GM08714 (cell line): ENCODE data around the gene RBFOX1.

Experiments
- H3K4me3 ChIP-seq: fragments of 200-500 bp; sonication (Bioruptor generic); 2 replicates; pipeline ENCODE4 v1.5.1; 2014; ENCODE audit warnings: mild to moderate bottlenecking, low read length, inconsistent platforms
- ZNF274 ChIP-seq: IDR thresholded peaks from 2 replicates; pipeline ENCODE4 v1.6.1; 2012; ENCODE audit warnings: mild to moderate bottlenecking, low read depth, low read length

Gene RBFOX1

GRCh38 chr16:7550096-7550495 is 217.5 kb downstream of the RBFOX1 start:
- no peak for TF ChIP-seq ZNF274
- no peak overlapping the region for H3K4me3 ChIP-seq

- no peak for TF ChIP-seq ZNF274
- no peak overlapping the region for H3K4me3 ChIP-seq
Measured at GRCh38 chr16:7555459-7555858, 222.8 kb downstream of the RBFOX1 start.

- no peak for TF ChIP-seq ZNF274
Measured at GRCh38 chr16:7561908-7562405, 229.3 kb downstream of the RBFOX1 start.

GRCh38 chr16:7566360-7566759 is 233.7 kb downstream of the RBFOX1 start:
- TF ChIP-seq ZNF274, result no peak
- no peak overlapping the region for H3K4me3 ChIP-seq

More at GRCh38 chr16:7561908-7562405, 229.3 kb downstream of the RBFOX1 start:
- no peak overlapping the region for H3K4me3 ChIP-seq

GRCh38 chr16:7571366-7571765 is 238.7 kb downstream of the RBFOX1 start:
- no peak overlapping the region for H3K4me3 ChIP-seq
- no peak for TF ChIP-seq ZNF274

- no peak overlapping the region for H3K4me3 ChIP-seq
- TF ChIP-seq ZNF274, result no peak
Measured at GRCh38 chr16:7577588-7577987, 244.9 kb downstream of the RBFOX1 start.

- TF ChIP-seq ZNF274, result no peak
Measured at GRCh38 chr16:7579454-7579853, 246.8 kb downstream of the RBFOX1 start.

GRCh38 chr16:7581175-7581574 is 248.5 kb downstream of the RBFOX1 start:
- TF ChIP-seq ZNF274, result no peak
- H3K4me3 ChIP-seq, result no peak overlapping the region

More at GRCh38 chr16:7579454-7579853, 246.8 kb downstream of the RBFOX1 start:
- H3K4me3 ChIP-seq, result no peak overlapping the region

GRCh38 chr16:7583396-7583795 is 250.8 kb downstream of the RBFOX1 start:
- TF ChIP-seq ZNF274, result no peak
- no peak overlapping the region for H3K4me3 ChIP-seq

GRCh38 chr16:7584561-7584960 is 251.9 kb downstream of the RBFOX1 start:
- H3K4me3 ChIP-seq, result no peak overlapping the region
- TF ChIP-seq ZNF274, result no peak

- TF ChIP-seq ZNF274, result no peak
Measured at GRCh38 chr16:7585705-7586104, 253.1 kb downstream of the RBFOX1 start.

GRCh38 chr16:7590934-7591333 is 258.3 kb downstream of the RBFOX1 start:
- TF ChIP-seq ZNF274, result no peak
- H3K4me3 ChIP-seq, result no peak overlapping the region

More at GRCh38 chr16:7585705-7586104, 253.1 kb downstream of the RBFOX1 start:
- H3K4me3 ChIP-seq, result no peak overlapping the region

- H3K4me3 ChIP-seq, result no peak overlapping the region
- no peak for TF ChIP-seq ZNF274
Measured at GRCh38 chr16:7596308-7596707, 263.7 kb downstream of the RBFOX1 start.

- H3K4me3 ChIP-seq, result no peak overlapping the region
- no peak for TF ChIP-seq ZNF274
Measured at GRCh38 chr16:7597677-7598076, 265.0 kb downstream of the RBFOX1 start.

GRCh38 chr16:7601100-7601499 is 268.5 kb downstream of the RBFOX1 start:
- no peak overlapping the region for H3K4me3 ChIP-seq
- no peak for TF ChIP-seq ZNF274

- no peak for TF ChIP-seq ZNF274
- H3K4me3 ChIP-seq, result no peak overlapping the region
Measured at GRCh38 chr16:7602291-7602950, 269.8 kb downstream of the RBFOX1 start.
